ENCODE data around the gene ZMIZ1. TPM values are rescaled to one million over a fixed set of nuclear protein-coding genes. Genes with fewer than 3 reads are reported as not detected.

The ZMIZ1 gene
- total and polyA plus RNA-seq, 7 experiments from 2014 or later, result 1.8 to 57.2 (median 14.2) TPM

- no peak for ATAC-seq
- no peak for DNase-seq
- H3K27ac Mint-ChIP-seq, result no peak overlapping the region
- H3K36me3 Mint-ChIP-seq, result peaks cover 0 to 53% (median 16%) of the 10 kb centered on the region in 5 donors
- H3K9me3 Mint-ChIP-seq, result no peaks in the 10 kb centered on the region
- H3K4me1 Mint-ChIP-seq, result peaks cover 0 to 11% (median 0%) of the 10 kb centered on the region in 7 donors
- Histone ChIP-seq H3K4me1 (ENCODE audit: control insufficient read depth in 2 of 2, insufficient read depth in 2 of 2, low read length in 2 of 2) (no peaks in the 10 kb centered on the region), H3K27ac (ENCODE audit: low read depth, low read length) (no peak overlapping the region), H3K27me3 (ENCODE audit: control insufficient read depth in 2 of 2, insufficient read depth in 2 of 2, low read length in 2 of 2) (no peaks in the 10 kb centered on the region), H3K4me3 (ENCODE audit: low read length) (no peak overlapping the region), H3K36me3 (ENCODE audit: control insufficient read depth in 2 of 3, insufficient read depth in 3 of 3, low read length in 3 of 3) (peaks cover 0 to 87% (median 5%) of the 10 kb centered on the region in 3 experiments), H3K9me3 (ENCODE audit: control insufficient read depth in 2 of 3, low read length in 3 of 3) (no peaks in the 10 kb centered on the region)
- POLR2A ChIA-PET, result no interaction called here
- CTCF ChIA-PET, result no interaction called here
- intact Hi-C loops (cut with micrococcal nuclease), result no loop called here
- no peaks in the 10 kb centered on the region for H3K27me3 Mint-ChIP-seq
- H3K4me3 Mint-ChIP-seq, result no peak overlapping the region
These were observed 235.1 kb downstream of the ZMIZ1 start for GRCh38 chr10:79303631-79304478.

DNA sequence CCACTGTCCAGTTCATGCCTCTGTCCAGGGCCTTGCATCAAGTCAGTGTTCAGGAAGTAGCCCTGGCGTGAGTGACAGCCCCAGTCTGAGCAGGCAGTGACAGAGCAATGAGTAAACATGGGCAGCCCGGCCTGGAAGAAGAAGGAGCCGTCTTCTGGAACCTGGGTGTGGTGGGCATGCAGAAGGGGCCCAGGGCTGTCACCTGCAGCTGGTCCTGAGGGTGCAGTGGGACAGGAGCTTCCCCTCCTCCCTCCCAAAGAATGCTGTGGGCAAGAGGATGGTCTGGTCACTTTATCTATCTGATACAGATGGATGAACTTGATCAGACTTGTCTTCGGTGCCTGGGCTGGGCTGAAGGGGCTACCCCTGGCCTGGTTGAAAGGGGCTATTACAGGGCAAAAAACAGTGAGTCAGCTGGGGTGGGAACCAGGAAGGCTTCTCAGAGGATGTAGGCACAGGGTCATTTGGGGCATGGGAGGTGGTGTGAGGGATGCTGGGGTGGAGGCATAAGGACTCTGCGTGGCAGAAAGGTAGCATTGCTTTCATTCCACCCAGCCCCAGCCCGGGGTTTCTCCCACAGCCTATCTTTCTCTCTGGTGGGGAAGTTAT, 235.8 kb downstream of the ZMIZ1 start:
- intact Hi-C loops (cut with micrococcal nuclease), result no loop called here
- H3K4me3 Mint-ChIP-seq, result no peak overlapping the region
- peaks cover 0 to 53% (median 19%) of the 10 kb centered on the region in 5 donors for H3K36me3 Mint-ChIP-seq
- H3K4me1 ChIP-seq (ENCODE audit: control insufficient read depth in 2 of 2, insufficient read depth in 2 of 2, low read length in 2 of 2), result no peaks in the 10 kb centered on the region
- POLR2A ChIA-PET, result no interaction called here
- H3K27me3 ChIP-seq (ENCODE audit: control insufficient read depth in 2 of 2, insufficient read depth in 2 of 2, low read length in 2 of 2), result no peaks in the 10 kb centered on the region
- H3K4me1 Mint-ChIP-seq, result peaks cover 0 to 12% (median 0%) of the 10 kb centered on the region in 7 donors
- DNase-seq (no peak), ATAC-seq (no peak)
- H3K4me3 ChIP-seq (ENCODE audit: low read length), result no peak overlapping the region
- H3K9me3 Mint-ChIP-seq, result no peaks in the 10 kb centered on the region
- CTCF ChIA-PET, result no interaction called here
- no peaks in the 10 kb centered on the region for H3K9me3 ChIP-seq (ENCODE audit: control insufficient read depth in 2 of 3, low read length in 3 of 3)
- H3K36me3 ChIP-seq (ENCODE audit: control insufficient read depth in 2 of 3, insufficient read depth in 3 of 3, low read length in 3 of 3), result peaks cover 0 to 85% (median 5%) of the 10 kb centered on the region in 3 experiments
- no peaks in the 10 kb centered on the region for H3K27me3 Mint-ChIP-seq
- H3K27ac ChIP-seq (ENCODE audit: low read depth, low read length), result no peak overlapping the region
- H3K27ac Mint-ChIP-seq, result peak overlapping the region in 1 of 9 donors; percentile 55

GRCh38 chr10:79305515-79305914, 236.7 kb downstream of the ZMIZ1 start:
- Histone ChIP-seq H3K36me3 (ENCODE audit: control insufficient read depth in 2 of 3, insufficient read depth in 3 of 3, low read length in 3 of 3) (peaks cover 0 to 78% (median 5%) of the 10 kb centered on the region in 3 experiments), H3K4me1 (ENCODE audit: control insufficient read depth in 2 of 2, insufficient read depth in 2 of 2, low read length in 2 of 2) (no peaks in the 10 kb centered on the region), H3K4me3 (ENCODE audit: low read length) (no peak overlapping the region), H3K27ac (ENCODE audit: low read depth, low read length) (no peak overlapping the region), H3K9me3 (ENCODE audit: control insufficient read depth in 2 of 3, low read length in 3 of 3) (no peaks in the 10 kb centered on the region), H3K27me3 (ENCODE audit: control insufficient read depth in 2 of 2, insufficient read depth in 2 of 2, low read length in 2 of 2) (no peaks in the 10 kb centered on the region)
- ChIA-PET CTCF (no interaction called here), POLR2A (no interaction called here)
- Mint-ChIP-seq H3K4me1 (peaks cover 0 to 9% (median 0%) of the 10 kb centered on the region in 7 donors), H3K4me3 (no peak overlapping the region), H3K27ac (no peak overlapping the region), H3K36me3 (peaks cover 0 to 46% (median 19%) of the 10 kb centered on the region in 5 donors), H3K9me3 (no peaks in the 10 kb centered on the region), H3K27me3 (no peaks in the 10 kb centered on the region)
- ATAC-seq (no peak), DNase-seq (no peak)
- intact Hi-C loops (cut with micrococcal nuclease), result no loop called here

DNA sequence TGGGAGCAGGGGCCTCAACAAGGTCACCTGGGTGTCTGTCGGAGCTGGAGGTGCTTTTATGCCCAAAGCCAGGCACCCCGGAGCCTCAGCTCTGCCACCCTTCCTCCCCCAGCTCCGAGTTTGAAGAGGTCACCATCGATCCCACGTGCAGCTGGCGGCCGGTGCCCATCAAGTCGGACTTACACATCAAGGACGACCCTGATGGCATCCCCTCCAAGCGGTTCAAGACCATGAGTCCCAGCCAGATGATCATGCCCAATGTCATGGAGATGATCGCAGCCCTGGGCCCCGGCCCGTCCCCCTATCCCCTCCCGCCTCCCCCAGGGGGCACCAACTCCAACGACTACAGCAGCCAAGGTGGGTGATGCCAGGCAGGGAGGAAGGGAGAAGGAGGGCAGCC, 237.2 kb downstream of the ZMIZ1 start:
- Mint-ChIP-seq H3K9me3 (no peaks in the 10 kb centered on the region), H3K36me3 (peaks cover 0 to 44% (median 17%) of the 10 kb centered on the region in 5 donors), H3K27ac (no peak overlapping the region), H3K27me3 (no peaks in the 10 kb centered on the region), H3K4me1 (peaks cover 0 to 12% (median 0%) of the 10 kb centered on the region in 7 donors), H3K4me3 (no peak overlapping the region)
- Histone ChIP-seq H3K27ac (ENCODE audit: low read depth, low read length) (no peak overlapping the region), H3K27me3 (ENCODE audit: control insufficient read depth in 2 of 2, insufficient read depth in 2 of 2, low read length in 2 of 2) (no peaks in the 10 kb centered on the region), H3K4me1 (ENCODE audit: control insufficient read depth in 2 of 2, insufficient read depth in 2 of 2, low read length in 2 of 2) (no peaks in the 10 kb centered on the region), H3K4me3 (ENCODE audit: low read length) (no peak overlapping the region), H3K36me3 (ENCODE audit: control insufficient read depth in 2 of 3, insufficient read depth in 3 of 3, low read length in 3 of 3) (peaks cover 0 to 73% (median 5%) of the 10 kb centered on the region in 3 experiments), H3K9me3 (ENCODE audit: control insufficient read depth in 2 of 3, low read length in 3 of 3) (no peaks in the 10 kb centered on the region)
- ChIA-PET POLR2A (no interaction called here), CTCF (no interaction called here)
- DNase-seq, result no peak
- no peak for ATAC-seq
- intact Hi-C loops (cut with micrococcal nuclease), result no loop called here

DNA sequence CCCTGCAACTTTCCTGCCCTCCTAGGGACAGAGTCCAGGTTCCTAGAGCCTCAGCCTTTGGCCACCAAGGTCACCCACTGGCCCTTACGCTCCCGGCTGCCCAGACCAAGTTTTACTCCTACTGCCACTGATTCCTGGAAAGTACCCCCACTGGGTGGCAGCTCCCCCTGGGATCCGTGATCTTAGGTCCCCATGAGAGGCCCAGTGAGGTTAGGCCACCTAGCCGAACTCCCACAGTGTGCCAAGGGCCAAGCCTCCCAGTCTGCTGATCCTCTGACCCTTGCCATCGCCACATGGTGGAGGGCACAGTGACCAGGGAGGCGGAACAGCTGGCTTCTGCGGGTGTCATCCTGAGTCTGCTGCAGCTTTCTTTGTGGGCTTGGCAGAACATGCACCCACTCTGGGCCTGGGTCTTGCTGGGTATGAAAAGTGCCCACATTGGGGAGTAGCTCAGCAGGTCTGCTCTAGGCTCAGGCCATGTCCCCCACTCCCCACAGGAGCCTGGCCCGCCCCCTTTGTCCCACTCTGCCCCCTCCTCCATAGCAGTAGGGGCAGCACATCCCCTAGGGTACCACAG, 238.0 kb downstream of the ZMIZ1 start:
- H3K9me3 Mint-ChIP-seq, result no peaks in the 10 kb centered on the region
- Histone ChIP-seq H3K27me3 (ENCODE audit: control insufficient read depth in 2 of 2, insufficient read depth in 2 of 2, low read length in 2 of 2) (no peaks in the 10 kb centered on the region), H3K36me3 (ENCODE audit: control insufficient read depth in 2 of 3, insufficient read depth in 3 of 3, low read length in 3 of 3) (peaks cover 0 to 66% (median 5%) of the 10 kb centered on the region in 3 experiments), H3K4me1 (ENCODE audit: control insufficient read depth in 2 of 2, insufficient read depth in 2 of 2, low read length in 2 of 2) (no peaks in the 10 kb centered on the region), H3K9me3 (ENCODE audit: control insufficient read depth in 2 of 3, low read length in 3 of 3) (no peaks in the 10 kb centered on the region), H3K27ac (ENCODE audit: low read depth, low read length) (no peak overlapping the region), H3K4me3 (ENCODE audit: low read length) (no peak overlapping the region)
- intact Hi-C loops (cut with micrococcal nuclease), result no loop called here
- H3K27me3 Mint-ChIP-seq, result no peaks in the 10 kb centered on the region
- ChIA-PET CTCF (interaction anchor here (1.2 kb wide), 1 partner anchor 40 kb away, joined by 3 read pairs; the partner anchor contains the start of gene PPIF), POLR2A (no interaction called here)
- DNase-seq (no peak), ATAC-seq (no peak)
- peaks cover 0 to 37% (median 11%) of the 10 kb centered on the region in 5 donors for H3K36me3 Mint-ChIP-seq
- no peak overlapping the region for H3K27ac Mint-ChIP-seq
- peaks cover 0 to 12% (median 0%) of the 10 kb centered on the region in 7 donors for H3K4me1 Mint-ChIP-seq
- H3K4me3 Mint-ChIP-seq, result no peak overlapping the region

DNA sequence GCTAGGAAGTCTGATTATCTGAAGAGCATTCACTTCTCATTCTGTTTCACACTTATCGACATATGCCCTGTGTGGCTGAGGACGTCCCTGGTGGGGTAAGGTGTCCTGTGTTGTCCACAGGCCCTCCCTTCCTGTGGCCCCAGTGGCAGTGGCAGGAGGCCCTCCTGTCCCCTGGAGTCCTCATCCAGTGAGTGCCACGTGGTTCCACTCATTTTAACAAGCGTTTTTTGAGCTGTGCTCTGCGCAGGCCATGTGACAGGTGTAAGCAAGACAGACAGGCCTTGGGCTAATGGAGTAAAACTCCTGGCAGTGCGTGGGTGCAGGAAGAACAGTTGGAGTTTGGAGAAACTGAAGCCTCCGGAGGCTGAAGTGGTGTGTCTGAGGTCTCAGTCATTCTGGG, 239.2 kb downstream of the ZMIZ1 start:
- ATAC-seq (no peak), DNase-seq (no peak)
- no peak overlapping the region for H3K27ac ChIP-seq (ENCODE audit: low read depth, low read length)
- H3K4me1 ChIP-seq (ENCODE audit: control insufficient read depth in 2 of 2, insufficient read depth in 2 of 2, low read length in 2 of 2), result no peaks in the 10 kb centered on the region
- Mint-ChIP-seq H3K4me3 (no peak overlapping the region), H3K27me3 (no peaks in the 10 kb centered on the region), H3K4me1 (peaks cover 0 to 14% (median 0%) of the 10 kb centered on the region in 7 donors), H3K27ac (peak overlapping the region in 1 of 9 donors; percentile 63), H3K36me3 (peaks cover 0 to 35% (median 8%) of the 10 kb centered on the region in 5 donors), H3K9me3 (no peaks in the 10 kb centered on the region)
- CTCF ChIA-PET, result no interaction called here
- peaks cover 0 to 59% (median 5%) of the 10 kb centered on the region in 3 experiments for H3K36me3 ChIP-seq (ENCODE audit: control insufficient read depth in 2 of 3, insufficient read depth in 3 of 3, low read length in 3 of 3)
- POLR2A ChIA-PET, result no interaction called here
- H3K27me3 ChIP-seq (ENCODE audit: control insufficient read depth in 2 of 2, insufficient read depth in 2 of 2, low read length in 2 of 2), result no peaks in the 10 kb centered on the region
- intact Hi-C loops (cut with micrococcal nuclease), result no loop called here
- H3K9me3 ChIP-seq (ENCODE audit: control insufficient read depth in 2 of 3, low read length in 3 of 3), result no peaks in the 10 kb centered on the region
- H3K4me3 ChIP-seq (ENCODE audit: low read length), result no peak overlapping the region
